Cardiac fibroblast (primary cell): Measurements from ENCODE around the gene TRABD2B.
A peak's percentile ranks its signal among the peaks of the same experiment; 100 is the strongest.

ENCODE experiments used
- DNase-seq, 2 donors: peaks; one replicate each; pipeline versions ENCODE4 v3.0.0 to v3.0.0-alpha.2; 2010; ENCODE audit warnings: low read depth in 2 of 2
- H3K4me3 ChIP-seq, 2 donors: replicated peaks in 1 of 2; 1 replicate in 1 of 2; 2 replicates in 1 of 2; pipeline ENCODE4 v1.5.1; 2011; ENCODE audit warnings: low read depth in 2 of 2, low read length in 2 of 2, mild to moderate bottlenecking in 2 of 2, moderate library complexity in 1 of 2
- CTCF ChIP-seq: IDR thresholded peaks from one replicate; pipeline ENCODE4 v1.5.1; 2011; ENCODE audit warnings: low read depth, mild to moderate bottlenecking, low read length, inconsistent platforms

The TRABD2B gene

DNA sequence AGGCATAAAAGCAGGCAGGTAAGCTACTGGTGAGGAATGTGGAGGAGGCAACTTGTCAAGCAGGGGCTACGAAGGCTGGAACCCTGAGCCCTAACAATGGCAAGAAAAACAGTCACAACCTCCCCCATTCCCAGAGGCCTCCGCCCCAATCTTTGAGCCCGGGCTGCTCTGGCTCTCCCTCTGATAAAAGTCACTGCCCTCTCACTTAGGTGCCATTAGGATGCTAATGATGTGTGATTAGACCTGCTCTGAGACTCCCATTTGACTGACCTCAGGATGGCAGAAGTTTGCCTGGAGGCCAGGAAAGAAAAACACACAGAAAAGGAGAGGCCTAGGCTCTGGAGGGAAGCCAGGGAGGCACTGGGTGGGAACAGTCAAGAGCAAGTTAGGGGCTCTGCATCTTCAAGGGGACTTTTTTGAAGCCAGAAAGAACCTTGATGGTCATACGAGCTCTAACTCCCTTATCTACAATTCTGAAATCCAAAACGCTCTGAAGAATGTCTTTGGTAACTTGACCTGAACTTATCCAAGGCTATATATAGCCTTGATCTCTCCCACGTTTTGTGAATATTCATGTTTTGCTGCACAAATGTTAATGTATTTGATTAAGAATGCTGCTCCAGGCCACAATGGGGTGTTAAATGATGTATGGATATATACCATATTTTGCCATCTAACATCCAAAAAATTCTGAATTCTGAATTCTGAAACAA lies 98.9 kb downstream of the TRABD2B start:
- TF ChIP-seq CTCF: no peak
- no peak for DNase-seq
- no peak overlapping the region for H3K4me3 ChIP-seq

- no peak for TF ChIP-seq CTCF
- H3K4me3 ChIP-seq: no peak overlapping the region
- no peak for DNase-seq
Observed at GRCh38 chr1:47895279-47896125, 101.7 kb downstream of the TRABD2B start.

GRCh38 chr1:47894410-47895278 lies 102.5 kb downstream of the TRABD2B start:
- peak; percentile 3 to 10 for DNase-seq
- no peak overlapping the region for H3K4me3 ChIP-seq
- TF ChIP-seq CTCF: no peak

- H3K4me3 ChIP-seq: no peak overlapping the region
- DNase-seq: no peak
- TF ChIP-seq CTCF: no peak
Observed at GRCh38 chr1:47893412-47893811, 103.8 kb downstream of the TRABD2B start.

GRCh38 chr1:47890779-47891178 lies 106.4 kb downstream of the TRABD2B start:
- DNase-seq: no peak
- H3K4me3 ChIP-seq: no peak overlapping the region
- no peak for TF ChIP-seq CTCF

DNA sequence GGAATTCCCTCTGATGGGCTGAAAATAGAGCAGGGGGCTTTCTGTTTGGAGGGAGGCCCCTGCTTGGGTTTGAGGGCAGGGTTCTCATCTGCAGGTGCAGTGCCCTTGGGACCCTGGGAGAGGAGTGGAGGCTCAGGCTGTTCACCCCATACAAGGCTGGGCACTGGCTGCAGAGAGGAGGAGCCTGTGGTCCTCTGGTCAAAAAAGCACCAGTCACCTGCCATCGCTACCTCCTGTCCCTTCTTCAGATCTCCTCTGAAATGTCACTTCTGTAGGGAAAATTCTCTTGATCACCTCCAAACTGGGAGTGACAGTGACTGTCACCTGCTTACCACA lies 108.9 kb downstream of the TRABD2B start:
- no peak overlapping the region for H3K4me3 ChIP-seq
- DNase-seq: no peak
- TF ChIP-seq CTCF: no peak
